SK-N-SH treated with all-trans-retinoic acid at 6 μM for 48 hours (cell line): ENCODE measurements around the gene ZNF683.

ENCODE experiments used
- ATAC-seq: fragments of 200-7000 bp; cut with Tn5 transposase; 3 replicates; pipeline ENCODE4 v1.9.1; 2020; ENCODE audit warnings: mild to moderate bottlenecking, moderate library complexity
- ARNTL ChIP-seq: fragments of 450-650 bp; formaldehyde crosslinking; IDR thresholded peaks from 2 replicates; pipeline ENCODE4 v1.5.0; 2020; ENCODE audit warnings: low read depth, mild to moderate bottlenecking, moderate library complexity, borderline replicate concordance
- BACH2 ChIP-seq: fragments of 250-450 bp; sonication (Bioruptor Pico); IDR thresholded peaks from 2 replicates; pipeline ENCODE4 v1.9.0; 2021; ENCODE audit warnings: mild to moderate bottlenecking, borderline replicate concordance
- CSDC2 ChIP-seq: fragments of 250-450 bp; sonication (Bioruptor Pico); IDR thresholded peaks from 2 replicates; pipeline ENCODE4 v1.5.0; 2020; ENCODE audit warnings: mild to moderate bottlenecking, moderate library complexity
- ESRRG ChIP-seq: fragments of 250-450 bp; sonication (Bioruptor Pico); IDR thresholded peaks from 2 replicates; pipeline ENCODE4 v1.6.1; 2021; ENCODE audit warnings: mild to moderate bottlenecking
- GLIS3 ChIP-seq: fragments of 250-450 bp; sonication (Bioruptor Pico); IDR thresholded peaks from 2 replicates; pipeline ENCODE4 v1.5.0; 2020; ENCODE audit warnings: mild to moderate bottlenecking, moderate library complexity
- ISL1 ChIP-seq: fragments of 250-450 bp; sonication (Bioruptor Pico); IDR thresholded peaks from 2 replicates; pipeline ENCODE4 v2.1.2; 2022; ENCODE audit warnings: mild to moderate bottlenecking, moderate library complexity
- OSR1 ChIP-seq: fragments of 250-450 bp; sonication (Bioruptor Pico); IDR thresholded peaks from 2 replicates; pipeline ENCODE4 v1.8.0; 2022; ENCODE audit warnings: moderate library complexity, mild to moderate bottlenecking, inconsistent platforms
- PATZ1 ChIP-seq: fragments of 250-450 bp; sonication (Bioruptor Pico); IDR thresholded peaks from 2 replicates; pipeline ENCODE4 v1.8.0; 2020; ENCODE audit warnings: mild to moderate bottlenecking, moderate library complexity, borderline replicate concordance
- PPARA ChIP-seq: fragments of 250-450 bp; sonication (Bioruptor Pico); IDR thresholded peaks from 2 replicates; pipeline ENCODE4 v1.5.0; 2020; ENCODE audit warnings: mild to moderate bottlenecking, borderline replicate concordance
- RARB ChIP-seq: fragments of 250-450 bp; sonication (Bioruptor Pico); IDR thresholded peaks from 2 replicates; pipeline ENCODE4 v1.8.0; 2021; ENCODE audit warnings: mild to moderate bottlenecking, moderate library complexity
- SNAI2 ChIP-seq: fragments of 250-450 bp; sonication (Bioruptor Pico); IDR thresholded peaks from 2 replicates; pipeline ENCODE4 v1.5.0; 2020; ENCODE audit warnings: mild to moderate bottlenecking, moderate library complexity
- TCF4 ChIP-seq: fragments of 250-450 bp; sonication (Bioruptor Pico); IDR thresholded peaks from 2 replicates; pipeline ENCODE4 v1.8.0; 2021; ENCODE audit warnings: mild to moderate bottlenecking, moderate library complexity, borderline replicate concordance
- TOX ChIP-seq: fragments of 250-450 bp; sonication (Bioruptor Pico); IDR thresholded peaks from 2 replicates; pipeline ENCODE4 v1.8.0; 2021; ENCODE audit warnings: mild to moderate bottlenecking, moderate library complexity, borderline replicate concordance
- TSHZ2 ChIP-seq: fragments of 250-450 bp; sonication (Bioruptor Pico); IDR thresholded peaks from 2 replicates; pipeline ENCODE4 v1.5.0; 2020; ENCODE audit warnings: mild to moderate bottlenecking, moderate library complexity
- ZC3H10 ChIP-seq: fragments of 250-450 bp; sonication (Bioruptor Pico); IDR thresholded peaks from 2 replicates; pipeline ENCODE4 v1.5.1; 2021; ENCODE audit warnings: mild to moderate bottlenecking, moderate library complexity
- ZFP3 ChIP-seq: fragments of 250-450 bp; sonication (Bioruptor Pico); IDR thresholded peaks from 2 replicates; pipeline ENCODE4 v1.5.0; 2020; ENCODE audit warnings: mild to moderate bottlenecking, moderate library complexity
- ZFP30 ChIP-seq: fragments of 450-650 bp; formaldehyde crosslinking; IDR thresholded peaks from 2 replicates; pipeline ENCODE4 v1.5.0; 2022; ENCODE audit warnings: mild to moderate bottlenecking, moderate library complexity
- ZNF565 ChIP-seq: fragments of 450-650 bp; formaldehyde crosslinking; conservative IDR thresholded peaks from 2 replicates; pipeline ENCODE4 v1.5.0; 2020; ENCODE audit warnings: low read depth, mild to moderate bottlenecking, moderate library complexity
- ZNF70 ChIP-seq: fragments of 450-650 bp; formaldehyde crosslinking; IDR thresholded peaks from 2 replicates; pipeline ENCODE4 v1.5.0; 2020; ENCODE audit warnings: mild to moderate bottlenecking, moderate library complexity
- ZNF8 ChIP-seq: fragments of 450-650 bp; formaldehyde crosslinking; IDR thresholded peaks from 2 replicates; pipeline ENCODE4 v1.5.0; 2020; ENCODE audit warnings: mild to moderate bottlenecking, moderate library complexity
- TF ChIP-seq, protein P1 (sequence below): fragments of 250-450 bp; sonication (Bioruptor Pico); IDR thresholded peaks from 2 replicates; pipeline ENCODE4 v1.5.1; 2021; ENCODE audit warnings: mild to moderate bottlenecking, moderate library complexity
- TF ChIP-seq, protein P2 (sequence below): fragments of 250-450 bp; sonication (Bioruptor Pico); IDR thresholded peaks from 2 replicates; pipeline ENCODE4 v1.5.1; 2020; ENCODE audit warnings: low read depth, mild to moderate bottlenecking, moderate library complexity

The ZNF683 gene

GRCh38 chr1:26359981-26360806, 12.4 kb downstream of the ZNF683 start:
- TF ChIP-seq, protein P1, sequence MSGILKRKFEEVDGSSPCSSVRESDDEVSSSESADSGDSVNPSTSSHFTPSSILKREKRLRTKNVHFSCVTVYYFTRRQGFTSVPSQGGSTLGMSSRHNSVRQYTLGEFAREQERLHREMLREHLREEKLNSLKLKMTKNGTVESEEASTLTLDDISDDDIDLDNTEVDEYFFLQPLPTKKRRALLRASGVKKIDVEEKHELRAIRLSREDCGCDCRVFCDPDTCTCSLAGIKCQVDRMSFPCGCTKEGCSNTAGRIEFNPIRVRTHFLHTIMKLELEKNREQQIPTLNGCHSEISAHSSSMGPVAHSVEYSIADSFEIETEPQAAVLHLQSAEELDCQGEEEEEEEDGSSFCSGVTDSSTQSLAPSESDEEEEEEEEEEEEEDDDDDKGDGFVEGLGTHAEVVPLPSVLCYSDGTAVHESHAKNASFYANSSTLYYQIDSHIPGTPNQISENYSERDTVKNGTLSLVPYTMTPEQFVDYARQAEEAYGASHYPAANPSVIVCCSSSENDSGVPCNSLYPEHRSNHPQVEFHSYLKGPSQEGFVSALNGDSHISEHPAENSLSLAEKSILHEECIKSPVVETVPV (CRISPR knock-in tag) = no peak
- TF ChIP-seq BACH2 (no peak), ZNF565 (CRISPR knock-in tag) (no peak), ZFP30 (CRISPR knock-in tag) (no peak), ZC3H10 (CRISPR knock-in tag) (no peak), ZNF8 (CRISPR knock-in tag) (no peak), PPARA (CRISPR knock-in tag) (no peak), ISL1 (CRISPR knock-in tag) (no peak), ARNTL (CRISPR knock-in tag) (no peak)
- TF ChIP-seq, protein P2, sequence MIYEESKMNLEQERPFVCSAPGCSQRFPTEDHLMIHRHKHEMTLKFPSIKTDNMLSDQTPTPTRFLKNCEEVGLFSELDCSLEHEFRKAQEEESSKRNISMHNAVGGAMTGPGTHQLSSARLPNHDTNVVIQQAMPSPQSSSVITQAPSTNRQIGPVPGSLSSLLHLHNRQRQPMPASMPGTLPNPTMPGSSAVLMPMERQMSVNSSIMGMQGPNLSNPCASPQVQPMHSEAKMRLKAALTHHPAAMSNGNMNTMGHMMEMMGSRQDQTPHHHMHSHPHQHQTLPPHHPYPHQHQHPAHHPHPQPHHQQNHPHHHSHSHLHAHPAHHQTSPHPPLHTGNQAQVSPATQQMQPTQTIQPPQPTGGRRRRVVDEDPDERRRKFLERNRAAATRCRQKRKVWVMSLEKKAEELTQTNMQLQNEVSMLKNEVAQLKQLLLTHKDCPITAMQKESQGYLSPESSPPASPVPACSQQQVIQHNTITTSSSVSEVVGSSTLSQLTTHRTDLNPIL (CRISPR knock-in tag) = no peak
- ATAC-seq = peak; percentile 10; the same call in 2 of the 3 replicates

GRCh38 chr1:26358411-26359384, 13.9 kb downstream of the ZNF683 start:
- no peak for ATAC-seq
- TF ChIP-seq TSHZ2 (CRISPR knock-in tag) (no peak), ZFP30 (CRISPR knock-in tag) (no peak), BACH2 (no peak), ESRRG (CRISPR knock-in tag) (no peak), TCF4 (CRISPR knock-in tag) (no peak), TOX (CRISPR knock-in tag) (no peak)

GRCh38 chr1:26357121-26357602, 15.4 kb downstream of the ZNF683 start:
- no peak for ATAC-seq
- TF ChIP-seq ARNTL (CRISPR knock-in tag) (no peak), ZNF565 (CRISPR knock-in tag) (no peak), TSHZ2 (CRISPR knock-in tag) (no peak), TOX (CRISPR knock-in tag) (no peak), ESRRG (CRISPR knock-in tag) (no peak), GLIS3 (no peak), CSDC2 (CRISPR knock-in tag) (no peak), ZNF70 (no peak), ZNF8 (CRISPR knock-in tag) (no peak), PATZ1 (CRISPR knock-in tag) (no peak), SNAI2 (no peak), OSR1 (CRISPR knock-in tag) (no peak), ZC3H10 (CRISPR knock-in tag) (no peak), ZFP3 (CRISPR knock-in tag) (no peak), RARB (CRISPR knock-in tag) (no peak), TCF4 (CRISPR knock-in tag) (no peak), ISL1 (CRISPR knock-in tag) (no peak)
- TF ChIP-seq, protein P1 (CRISPR knock-in tag) = no peak
